Myocyte (in vitro differentiated cells): ENCODE measurements around the gene SPATA22. TPM values are rescaled to one million over a fixed set of nuclear protein-coding genes. Genes with fewer than 3 reads are reported as not detected.

ENCODE experiments used
- total RNA-seq: library from RNA; depleted of rRNA; stranded (reverse); fragments of >200 nt; gene quantifications from 2 replicates; pipeline ENCODE4 v1.2.3, GENCODE V29; 2014

Gene SPATA22
- total RNA-seq, 1 donor from 2014 or later = not detected

Other genes with a start within 250 kb of the SPATA22 start
- gene OR3A1, start 173.5 kb downstream of the SPATA22 start, total RNA-seq = not detected in 2 replicates
- gene OR3A2, start 85.5 kb downstream of the SPATA22 start, total RNA-seq = not detected in 2 replicates
- gene OR1E1, start 73.4 kb downstream of the SPATA22 start, total RNA-seq = not detected in 2 replicates
- not detected in 2 replicates for gene OR3A3, start 60.4 kb downstream of the SPATA22 start, total RNA-seq
- gene OR1E2, start 38.0 kb downstream of the SPATA22 start, total RNA-seq = not detected in 2 replicates
- gene ASPA, start 4.2 kb upstream of the SPATA22 start, total RNA-seq = 0.03 and 0.05 TPM in 2 replicates
- 0.08 and 0.26 TPM in 2 replicates for gene TRPV3, start 86.0 kb upstream of the SPATA22 start, total RNA-seq
- gene TRPV1, start 137.6 kb upstream of the SPATA22 start, total RNA-seq = 0.99 and 1.3 TPM in 2 replicates
- 3.5 and 4.8 TPM in 2 replicates for gene SHPK, start 164.4 kb upstream of the SPATA22 start, total RNA-seq
- 36.1 and 39.6 TPM in 2 replicates for gene CTNS, start 164.9 kb upstream of the SPATA22 start, total RNA-seq
- 95.1 and 122 TPM in 2 replicates for gene TAX1BP3, start 196.8 kb upstream of the SPATA22 start, total RNA-seq
- gene EMC6, start 197.0 kb upstream of the SPATA22 start, total RNA-seq = 47.0 and 60.7 TPM in 2 replicates
- gene P2RX5, start 224.3 kb upstream of the SPATA22 start, total RNA-seq = 42.7 and 63.4 TPM in 2 replicates